GM12891 (cell line): ENCODE data around the gene HS6ST3.

ENCODE experiments used
- DNase-seq: peaks from one replicate; pipeline ENCODE4 v3.0.0; 2011; ENCODE audit warnings: low spot score; ENCODE audit not compliant: insufficient read length
- FAIRE-seq: peaks from 2 replicates; lab custom pipeline; 2011; peaks lifted over from hg19 to GRCh38; lab: Jason Lieb, UNC
- PAX5 ChIP-seq: IDR thresholded peaks from 2 replicates; pipeline ENCODE4 v1.6.1; 2011; ENCODE audit warnings: low read length, moderate library complexity, mild to moderate bottlenecking; ENCODE audit not compliant: insufficient read depth, severe bottlenecking
- POLR2A ChIP-seq: IDR thresholded peaks from 2 replicates; pipeline ENCODE4 v1.6.1; 2011; ENCODE audit warnings: low read depth, low read length, control low read depth
- POLR2AphosphoS5 ChIP-seq: IDR thresholded peaks from 2 replicates; pipeline ENCODE4 v1.6.1; 2011; ENCODE audit warnings: low read depth, low read length, control low read depth
- POU2F2 ChIP-seq: IDR thresholded peaks from 2 replicates; pipeline ENCODE4 v1.6.1; 2011; ENCODE audit warnings: low read depth, mild to moderate bottlenecking, control low read depth, low read length, moderate library complexity
- SPI1 ChIP-seq: IDR thresholded peaks from 2 replicates; pipeline ENCODE4 v1.6.1; 2011; ENCODE audit warnings: low read depth, low read length, control low read depth
- TAF1 ChIP-seq: IDR thresholded peaks from 2 replicates; pipeline ENCODE4 v1.6.1; 2011; ENCODE audit warnings: low read depth, low read length, control low read depth

Gene HS6ST3

GRCh38 chr13:96834626-96835025, 744.7 kb downstream of the HS6ST3 start:
- TF ChIP-seq POU2F2: no peak
- no peak for DNase-seq
- no peak for FAIRE-seq

- DNase-seq (no peak), FAIRE-seq (no peak)
- TF ChIP-seq POLR2A (no peak), TAF1 (no peak), POU2F2 (no peak), POLR2AphosphoS5 (no peak), SPI1 (no peak), PAX5 (no peak)
These were observed 745.6 kb downstream of the HS6ST3 start for GRCh38 chr13:96835546-96835945.

- no peak for TF ChIP-seq TAF1
- TF ChIP-seq PAX5: no peak
- no peak for TF ChIP-seq POLR2AphosphoS5
- no peak for TF ChIP-seq POU2F2
- no peak for TF ChIP-seq POLR2A
- no peak for TF ChIP-seq SPI1
- no peak for FAIRE-seq
- no peak for DNase-seq
These were observed 746.8 kb downstream of the HS6ST3 start for GRCh38 chr13:96836733-96837132.

GRCh38 chr13:96837809-96838208, 747.9 kb downstream of the HS6ST3 start:
- DNase-seq (no peak), FAIRE-seq (no peak)

GRCh38 chr13:96844195-96844594, 754.3 kb downstream of the HS6ST3 start:
- TF ChIP-seq POLR2A (no peak), POU2F2 (no peak), PAX5 (no peak), TAF1 (no peak), POLR2AphosphoS5 (no peak), SPI1 (no peak)
- FAIRE-seq (no peak), DNase-seq (no peak)

More at GRCh38 chr13:96837809-96838208, 747.9 kb downstream of the HS6ST3 start:
- TF ChIP-seq POLR2A (no peak), POLR2AphosphoS5 (no peak), POU2F2 (no peak), TAF1 (no peak)

GRCh38 chr13:96844616-96845015, 754.7 kb downstream of the HS6ST3 start:
- TF ChIP-seq POLR2A: no peak
- no peak for TF ChIP-seq PAX5
- TF ChIP-seq TAF1: no peak
- no peak for TF ChIP-seq POU2F2
- TF ChIP-seq POLR2AphosphoS5: no peak
- no peak for TF ChIP-seq SPI1
- DNase-seq (no peak), FAIRE-seq (no peak)

- no peak for DNase-seq
- FAIRE-seq: no peak
These were observed 758.4 kb downstream of the HS6ST3 start for GRCh38 chr13:96848286-96848685.

GRCh38 chr13:96849091-96849490, 759.2 kb downstream of the HS6ST3 start:
- FAIRE-seq: no peak
- DNase-seq: no peak
- TF ChIP-seq POLR2A (no peak), TAF1 (no peak), PAX5 (no peak), POU2F2 (no peak), POLR2AphosphoS5 (no peak), SPI1 (no peak)

More at GRCh38 chr13:96848286-96848685, 758.4 kb downstream of the HS6ST3 start:
- TF ChIP-seq SPI1 (no peak), POLR2A (no peak)

- no peak for DNase-seq
- no peak for TF ChIP-seq POLR2AphosphoS5
- TF ChIP-seq POU2F2: no peak
- FAIRE-seq: no peak
These were observed 760.7 kb downstream of the HS6ST3 start for GRCh38 chr13:96850538-96851145.

GRCh38 chr13:96851856-96852445, 762.0 kb downstream of the HS6ST3 start:
- no peak for FAIRE-seq
- TF ChIP-seq POU2F2 (no peak), TAF1 (no peak), POLR2AphosphoS5 (no peak), SPI1 (no peak), POLR2A (no peak), PAX5 (no peak)
- DNase-seq: no peak

- TF ChIP-seq TAF1 (no peak), POLR2A (no peak), POU2F2 (no peak)
- FAIRE-seq: no peak
- DNase-seq: no peak
These were observed 768.4 kb downstream of the HS6ST3 start for GRCh38 chr13:96858133-96858826.
